MCF 10A (cell line): Measurements from ENCODE around the gene ACTA1. TPM values are rescaled to one million over a fixed set of nuclear protein-coding genes. Genes with fewer than 3 reads are reported as not detected.

ENCODE experiments used
- BruUV-seq: library from RNA; stranded (reverse); fragments of 400-500 nt; replicated peaks from 2 replicates; lab custom pipeline; 2021; lab: Mats Ljungman, UMichigan
- CTCF ChIA-PET: fragments of 300-600 bp; sonication (Branson Sonifier 250); formaldehyde crosslinking; extraction: SDS; loops from one replicate; lab custom pipeline; 2021; ENCODE audit warnings: antibody characterized with exemption, inconsistent platforms; lab: Yijun Ruan, JAX
- POLR2A ChIA-PET: fragments of 300-600, 350-650 bp; sonication (Branson Sonifier 250); formaldehyde crosslinking; extraction: SDS; loops from one replicate; lab custom pipeline; 2020; ENCODE audit warnings: antibody characterized with exemption, inconsistent platforms; lab: Yijun Ruan, JAX
- DNase-seq: peaks from one replicate; pipeline ENCODE4 v3.0.0-alpha.2; 2018; ENCODE audit not compliant: unreplicated experiment
- H3K27ac Mint-ChIP-seq: one replicate; pipeline ENCODE4 v1.8.0; 2022; ENCODE audit warnings: mild to moderate bottlenecking, low read depth, mixed read lengths; ENCODE audit not compliant: unreplicated experiment
- H3K27me3 Mint-ChIP-seq: one replicate; pipeline ENCODE4 v1.8.0; 2022; ENCODE audit warnings: mixed read lengths; ENCODE audit not compliant: insufficient read depth, unreplicated experiment
- H3K36me3 Mint-ChIP-seq: one replicate; pipeline ENCODE4 v1.8.0; 2022; ENCODE audit warnings: mild to moderate bottlenecking, moderate library complexity, mixed read lengths; ENCODE audit not compliant: insufficient read depth, unreplicated experiment
- H3K4me1 Mint-ChIP-seq: one replicate; pipeline ENCODE4 v1.8.0; 2022; ENCODE audit warnings: mixed read lengths; ENCODE audit not compliant: insufficient read depth, unreplicated experiment
- H3K4me3 Mint-ChIP-seq: one replicate; pipeline ENCODE4 v1.8.0; 2022; ENCODE audit warnings: mild to moderate bottlenecking, moderate library complexity, mixed read lengths; ENCODE audit not compliant: unreplicated experiment
- H3K9me3 Mint-ChIP-seq: one replicate; pipeline ENCODE4 v1.8.0; 2022; ENCODE audit warnings: mixed read lengths; ENCODE audit not compliant: unreplicated experiment
- intact Hi-C: fragments of 100-400 bp; cut with micrococcal nuclease; formaldehyde crosslinking; loops from 2 replicates; pipeline ENCODE4 v1.14.1; 2022
- total RNA-seq: library from RNA; stranded (reverse); gene quantifications from 2 replicates; pipeline ENCODE4 v1.2.3, GENCODE V29; 2022
- TF ChIP-seq, protein P1 (sequence below): fragments of 200-600 bp; IDR thresholded peaks from one replicate; pipeline ENCODE4 v1.8.0; 2022; ENCODE audit warnings: antibody characterized with exemption, mild to moderate bottlenecking; ENCODE audit not compliant: unreplicated experiment

ACTA1 gene
- total RNA-seq, 1 experiment from 2014 or later = not detected

DNA sequence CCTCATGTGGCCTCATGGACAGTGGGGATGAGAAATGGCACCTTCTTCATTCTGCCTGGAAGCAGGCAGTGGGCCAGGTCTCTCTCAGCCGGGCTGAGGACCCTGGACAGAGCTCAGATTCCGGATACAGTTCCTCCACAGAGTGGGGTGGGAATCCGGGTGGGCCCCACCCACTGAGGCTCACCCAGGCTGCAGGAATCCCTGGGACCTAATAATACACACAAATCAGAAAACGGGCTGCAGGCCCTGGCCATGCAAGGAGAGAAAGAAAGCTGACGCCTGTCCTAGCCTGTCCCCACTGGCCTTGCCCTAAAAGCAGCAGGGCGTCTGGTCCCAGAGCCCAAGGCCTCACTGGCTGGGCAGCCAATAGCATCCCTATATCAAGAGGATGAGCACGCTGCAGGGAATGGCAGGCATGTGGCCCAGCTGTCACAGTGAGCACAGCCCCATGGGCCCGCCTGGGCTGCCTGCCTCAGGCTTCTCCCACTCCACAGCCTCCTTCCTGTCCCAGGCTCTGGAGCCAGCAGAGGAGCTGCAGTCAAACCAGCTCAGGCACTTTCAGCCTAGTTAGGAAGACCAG lies 25.3 kb downstream of the ACTA1 start:
- Mint-ChIP-seq H3K27ac (no peak overlapping the region), H3K4me3 (no peak overlapping the region), H3K9me3 (no peaks in the 10 kb centered on the region), H3K27me3 (peaks cover 37% of the 10 kb centered on the region), H3K4me1 (peaks cover 7% of the 10 kb centered on the region), H3K36me3 (no peaks in the 10 kb centered on the region)
- ChIA-PET POLR2A (interaction anchor here (0.6 to 0.7 kb wide), 2 partner anchors 8 to 763 kb away, joined by 3 read pairs; no protein-coding TSS in a partner anchor), CTCF (interaction anchor here (0.6 to 1.8 kb wide), 8 partner anchors 12 to 566 kb away, joined by 3 to 6 read pairs (median 3); no protein-coding TSS in a partner anchor)
- TF ChIP-seq, protein P1, sequence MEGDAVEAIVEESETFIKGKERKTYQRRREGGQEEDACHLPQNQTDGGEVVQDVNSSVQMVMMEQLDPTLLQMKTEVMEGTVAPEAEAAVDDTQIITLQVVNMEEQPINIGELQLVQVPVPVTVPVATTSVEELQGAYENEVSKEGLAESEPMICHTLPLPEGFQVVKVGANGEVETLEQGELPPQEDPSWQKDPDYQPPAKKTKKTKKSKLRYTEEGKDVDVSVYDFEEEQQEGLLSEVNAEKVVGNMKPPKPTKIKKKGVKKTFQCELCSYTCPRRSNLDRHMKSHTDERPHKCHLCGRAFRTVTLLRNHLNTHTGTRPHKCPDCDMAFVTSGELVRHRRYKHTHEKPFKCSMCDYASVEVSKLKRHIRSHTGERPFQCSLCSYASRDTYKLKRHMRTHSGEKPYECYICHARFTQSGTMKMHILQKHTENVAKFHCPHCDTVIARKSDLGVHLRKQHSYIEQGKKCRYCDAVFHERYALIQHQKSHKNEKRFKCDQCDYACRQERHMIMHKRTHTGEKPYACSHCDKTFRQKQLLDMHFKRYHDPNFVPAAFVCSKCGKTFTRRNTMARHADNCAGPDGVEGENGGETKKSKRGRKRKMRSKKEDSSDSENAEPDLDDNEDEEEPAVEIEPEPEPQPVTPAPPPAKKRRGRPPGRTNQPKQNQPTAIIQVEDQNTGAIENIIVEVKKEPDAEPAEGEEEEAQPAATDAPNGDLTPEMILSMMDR = no peak
- intact Hi-C loops = no loop called here
- DNase-seq = no peak
- no TSS peak for BruUV-seq

DNA sequence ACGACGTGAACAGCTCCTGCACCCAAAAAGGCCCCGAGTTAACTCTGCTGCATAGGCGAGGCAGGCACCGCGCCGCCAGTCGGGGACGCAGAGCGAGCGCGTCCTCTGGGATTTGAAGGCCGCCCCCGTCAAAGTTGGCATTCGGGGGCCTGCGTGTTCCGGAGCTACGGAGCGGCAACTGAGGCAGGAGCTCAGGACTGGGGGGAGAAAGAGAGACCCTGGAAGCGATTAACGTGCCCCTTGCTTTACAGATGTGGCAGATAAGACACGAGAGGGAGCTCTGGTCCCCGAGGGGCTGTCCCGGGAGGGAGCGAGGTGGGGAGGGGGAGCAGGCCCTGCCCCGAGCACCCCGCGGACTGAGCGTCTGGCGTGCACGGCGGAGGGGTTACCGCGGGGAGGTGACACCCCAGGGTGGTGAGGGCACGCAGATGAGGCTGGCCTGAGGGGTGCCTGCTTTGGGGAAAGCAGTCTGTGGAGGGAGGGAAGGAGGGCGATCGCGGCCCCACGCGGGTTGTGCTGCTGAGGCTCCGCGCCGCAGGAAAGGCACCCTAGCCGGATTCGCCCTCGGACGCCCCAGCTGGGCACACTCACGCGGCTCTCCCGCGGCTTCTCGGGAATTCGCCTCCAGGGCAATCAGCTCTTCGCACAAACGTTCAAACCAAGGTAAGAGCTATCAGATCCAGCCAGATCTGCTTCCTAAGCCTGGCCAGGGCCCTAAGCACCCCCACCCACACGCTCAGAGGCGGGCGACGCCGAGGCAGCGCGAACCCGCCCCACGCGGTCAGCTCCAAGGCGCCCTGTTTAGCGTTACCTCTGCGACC lies 26.5 kb downstream of the ACTA1 start:
- POLR2A ChIA-PET = no interaction called here
- peaks cover 37% of the 10 kb centered on the region for H3K27me3 Mint-ChIP-seq
- no peaks in the 10 kb centered on the region for H3K36me3 Mint-ChIP-seq
- no peak for DNase-seq
- no peak overlapping the region for H3K4me3 Mint-ChIP-seq
- CTCF ChIA-PET = interaction anchor here (0.6 to 1.8 kb wide), 3 partner anchors 9 to 26 kb away, joined by 3 to 6 read pairs (median 4); no protein-coding TSS in a partner anchor
- intact Hi-C loops = no loop called here
- BruUV-seq = no TSS peak
- TF ChIP-seq, protein P1 = no peak
- H3K4me1 Mint-ChIP-seq = peaks cover 7% of the 10 kb centered on the region
- H3K27ac Mint-ChIP-seq = no peak overlapping the region
- H3K9me3 Mint-ChIP-seq = no peaks in the 10 kb centered on the region

DNA sequence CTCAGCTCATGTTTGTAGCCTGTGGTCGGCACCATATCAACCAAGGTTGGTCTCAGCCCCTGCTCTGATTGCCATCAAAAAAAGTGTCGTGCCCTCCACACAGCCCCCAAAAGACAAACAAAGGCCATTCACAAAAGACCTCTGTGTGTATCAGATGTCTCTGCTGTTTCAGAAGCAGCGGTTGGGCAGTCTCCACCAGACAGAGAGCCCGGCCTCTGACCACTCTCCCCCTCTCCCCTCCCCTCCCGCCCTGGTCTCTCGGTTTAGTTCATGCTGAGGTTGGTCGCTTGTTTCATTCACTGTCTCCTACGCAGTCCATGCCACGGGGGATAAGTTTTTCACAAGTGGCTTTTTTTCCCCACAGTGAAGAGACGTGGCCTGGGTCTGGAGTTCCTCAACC lies 27.1 kb downstream of the ACTA1 start:
- Mint-ChIP-seq H3K36me3 (no peaks in the 10 kb centered on the region), H3K27ac (no peak overlapping the region), H3K4me3 (no peak overlapping the region), H3K9me3 (no peaks in the 10 kb centered on the region), H3K27me3 (peaks cover 40% of the 10 kb centered on the region), H3K4me1 (peaks cover 7% of the 10 kb centered on the region)
- no peak for DNase-seq
- BruUV-seq = no TSS peak
- intact Hi-C loops = no loop called here
- POLR2A ChIA-PET = interaction anchor here (0.7 kb wide), 1 partner anchor 82 kb away, joined by 3 read pairs; no protein-coding TSS in a partner anchor
- CTCF ChIA-PET = interaction anchor here (0.8 to 1.8 kb wide), 2 partner anchors 9 to 13 kb away, joined by 4 to 6 read pairs; no protein-coding TSS in a partner anchor
- TF ChIP-seq, protein P1 = no peak

DNA sequence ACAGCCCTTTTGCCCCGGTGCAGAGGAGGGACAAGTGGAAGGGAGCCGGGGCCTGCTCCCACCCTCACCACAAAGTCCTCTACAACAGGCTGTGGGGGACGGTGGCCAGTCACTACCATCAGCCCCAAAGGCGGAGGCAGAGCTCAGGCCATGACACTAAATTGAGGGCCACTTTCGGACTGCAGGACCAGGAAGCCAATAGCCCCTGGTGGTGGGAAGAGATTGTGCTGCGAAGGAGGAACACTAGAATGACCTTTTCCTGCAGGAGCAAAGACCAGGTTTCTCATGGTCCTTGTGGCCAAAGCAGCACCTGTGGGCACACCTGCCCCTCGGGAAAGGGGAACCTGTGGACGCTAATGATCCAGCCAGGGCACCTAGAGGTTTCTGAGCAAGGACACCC lies 30.3 kb downstream of the ACTA1 start:
- Mint-ChIP-seq H3K36me3 (no peaks in the 10 kb centered on the region), H3K4me1 (no peaks in the 10 kb centered on the region), H3K9me3 (no peaks in the 10 kb centered on the region), H3K27ac (no peak overlapping the region), H3K27me3 (peaks cover 64% of the 10 kb centered on the region), H3K4me3 (no peak overlapping the region)
- POLR2A ChIA-PET = no interaction called here
- TF ChIP-seq, protein P1 = peak; percentile 10
- CTCF ChIA-PET = interaction anchor here (0.6 kb wide), 2 partner anchors 110 to 634 kb away, joined by 3 to 4 read pairs; no protein-coding TSS in a partner anchor
- intact Hi-C loops = no loop called here
- no TSS peak for BruUV-seq
- DNase-seq = no peak
